ENCODE results near the gene SDK1. TPM values are rescaled to one million over a fixed set of nuclear protein-coding genes. Genes with fewer than 3 reads are reported as not detected.

The SDK1 gene
- total and polyA plus RNA-seq, 8 donors: 1.6 to 11.2 (median 6.6) TPM

GRCh38 chr7:4099651-4100050 is 798.6 kb downstream of the SDK1 start:
- intact Hi-C loops (cut with DNase I; ENCODE audit: low total_unique reads): no loop called here
- 90 to 95% (median 92%) methylated on average over 14 of the region's 14 CpGs for WGBS, 5 donors
- Histone ChIP-seq H3K4me1 (no peaks in the 10 kb centered on the region), H3K9me3 (no peaks in the 10 kb centered on the region), H3K4me3 (no peak overlapping the region), H3K27me3 (no peaks in the 10 kb centered on the region), H3K36me3 (no peaks in the 10 kb centered on the region), H3K27ac (no peak overlapping the region)
- TF ChIP-seq POLR2AphosphoS5 (IDR thresholded peaks at IDR 0.05) (no peak), EP300 (IDR thresholded peaks at IDR 0.05) (no peak), CTCF (IDR thresholded peaks at IDR 0.05) (no peak), POLR2A (IDR thresholded peaks at IDR 0.05) (no peak)
- DNase-seq: no peak

GRCh38 chr7:4100148-4100547 is 799.1 kb downstream of the SDK1 start:
- intact Hi-C loops (cut with DNase I; ENCODE audit: low total_unique reads): no loop called here
- WGBS, 5 donors: 77 to 92% (median 86%) methylated on average over 8 of the region's 8 CpGs

GRCh38 chr7:4100691-4101090 is 799.6 kb downstream of the SDK1 start:
- Histone ChIP-seq H3K4me1 (no peaks in the 10 kb centered on the region), H3K27ac (no peak overlapping the region), H3K27me3 (no peaks in the 10 kb centered on the region), H3K9me3 (no peaks in the 10 kb centered on the region), H3K36me3 (no peaks in the 10 kb centered on the region), H3K4me3 (no peak overlapping the region)
- WGBS, 5 donors: 88 to 95% (median 93%) methylated on average over 11 of the region's 11 CpGs
- intact Hi-C loops (cut with DNase I; ENCODE audit: low total_unique reads): no loop called here
- TF ChIP-seq CTCF (IDR thresholded peaks at IDR 0.05) (no peak), POLR2A (IDR thresholded peaks at IDR 0.05) (no peak), POLR2AphosphoS5 (IDR thresholded peaks at IDR 0.05) (no peak)
- DNase-seq: no peak

More at GRCh38 chr7:4100148-4100547, 799.1 kb downstream of the SDK1 start:
- H3K4me3 ChIP-seq: no peak overlapping the region
- no peaks in the 10 kb centered on the region for H3K36me3 ChIP-seq
- no peak overlapping the region for H3K27ac ChIP-seq
- H3K9me3 ChIP-seq: no peaks in the 10 kb centered on the region
- no peaks in the 10 kb centered on the region for H3K4me1 ChIP-seq
- no peak for TF ChIP-seq POLR2AphosphoS5 (IDR thresholded peaks at IDR 0.05)
- no peak for TF ChIP-seq EP300 (IDR thresholded peaks at IDR 0.05)
- no peak for TF ChIP-seq POLR2A (IDR thresholded peaks at IDR 0.05)
- no peak for TF ChIP-seq CTCF (IDR thresholded peaks at IDR 0.05)
- H3K27me3 ChIP-seq: no peaks in the 10 kb centered on the region
- no peak for DNase-seq

- WGBS, 5 donors: 53 to 82% (median 73%) methylated on average over 6 to 14 of the region's 14 CpGs
- H3K27ac ChIP-seq: no peak overlapping the region
Observed at GRCh38 chr7:4102231-4102841, 801.3 kb downstream of the SDK1 start.

More at GRCh38 chr7:4102231-4102841, 801.3 kb downstream of the SDK1 start:
- H3K4me1 ChIP-seq: no peaks in the 10 kb centered on the region
- TF ChIP-seq POLR2A (IDR thresholded peaks at IDR 0.05) (no peak), POLR2AphosphoS5 (IDR thresholded peaks at IDR 0.05) (no peak), CTCF (IDR thresholded peaks at IDR 0.05) (no peak), EP300 (IDR thresholded peaks at IDR 0.05) (no peak)
- intact Hi-C loops (cut with DNase I; ENCODE audit: low total_unique reads): no loop called here
- H3K27me3 ChIP-seq: no peaks in the 10 kb centered on the region
- no peaks in the 10 kb centered on the region for H3K36me3 ChIP-seq
- no peak overlapping the region for H3K4me3 ChIP-seq
- H3K9me3 ChIP-seq: no peaks in the 10 kb centered on the region
- peak in 1 of 2 donors; percentile 35 for DNase-seq
